ENCODE data around the gene BMI1. TPM values are rescaled to one million over a fixed set of nuclear protein-coding genes. Genes with fewer than 3 reads are reported as not detected.
"Not testable (repeated sequence)": the region's sequence is repeated elsewhere in the genome, so short reads cannot be mapped to it uniquely, and the experiment has no call there.

BMI1 gene
- total RNA-seq, 1 experiment from 2014 or later: 17.6 TPM

DNA sequence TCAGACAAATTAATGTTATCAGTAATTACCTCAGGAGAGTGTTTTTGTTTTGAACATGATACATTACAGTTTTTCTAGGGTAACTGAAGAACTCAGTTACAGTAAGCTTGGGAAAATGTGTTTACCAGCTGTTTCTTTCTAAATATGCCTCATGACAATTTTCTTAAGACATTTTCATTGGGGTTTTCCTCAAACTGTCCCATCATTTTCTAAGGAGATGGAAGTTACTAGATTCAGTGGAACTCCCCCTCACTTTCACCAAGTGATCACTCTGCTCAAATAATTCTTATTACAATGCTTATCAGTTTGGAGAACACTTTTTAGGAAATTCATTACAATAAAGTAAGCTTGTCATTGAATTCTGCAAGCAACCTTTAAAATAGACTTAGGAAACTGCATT is 18.0 kb downstream of the BMI1 start:
- no peak for DNase-seq (ENCODE audit: low spot score)

- DNase-seq (ENCODE audit: low spot score): no peak
Observed at GRCh38 chr10:22339761-22340328, 18.9 kb downstream of the BMI1 start.

DNA sequence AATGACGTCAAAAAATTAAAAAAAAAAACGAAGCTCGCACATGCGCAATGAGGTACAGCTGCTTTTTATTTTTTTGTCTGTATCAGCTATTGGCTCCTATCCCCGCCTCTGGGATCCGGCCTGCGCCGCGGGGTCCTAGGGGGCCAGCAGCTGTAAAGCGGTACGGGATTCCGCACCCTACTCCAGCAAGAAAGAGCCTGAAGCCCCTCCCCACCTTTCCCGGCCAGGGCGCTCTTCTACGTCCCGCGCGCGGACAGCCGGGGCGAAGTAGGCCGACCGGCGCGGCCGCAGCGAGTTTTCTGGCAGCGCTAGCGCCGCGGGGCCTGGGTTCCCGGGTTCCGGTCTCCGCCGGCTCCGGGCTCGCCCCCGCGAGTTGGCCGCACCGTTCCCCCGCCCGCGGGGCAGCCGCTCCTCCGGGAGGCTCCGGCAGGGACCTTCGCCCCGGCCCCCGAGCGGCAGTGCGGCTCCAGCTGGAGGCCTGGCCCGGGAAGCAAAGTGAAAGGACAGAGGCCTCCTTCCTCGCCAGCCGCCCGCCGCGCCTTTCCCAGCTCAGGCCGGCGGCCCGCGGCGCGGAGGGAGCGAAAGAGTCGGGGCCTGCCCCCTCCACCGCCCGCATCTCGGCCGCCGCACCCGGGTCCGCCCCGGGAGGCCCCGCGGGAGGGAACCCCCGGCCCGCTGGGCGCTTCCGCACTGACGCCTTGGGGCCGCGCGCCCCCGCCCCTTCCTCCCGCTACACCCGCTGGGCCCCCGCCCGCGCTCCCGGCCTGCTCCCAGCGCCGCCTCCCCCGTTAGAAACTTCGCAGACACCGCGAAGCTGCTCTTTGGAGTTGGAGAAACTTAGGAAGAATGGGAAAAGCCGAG is 19.7 kb downstream of the BMI1 start:
- peak; percentile 79 for DNase-seq (ENCODE audit: low spot score)

DNA sequence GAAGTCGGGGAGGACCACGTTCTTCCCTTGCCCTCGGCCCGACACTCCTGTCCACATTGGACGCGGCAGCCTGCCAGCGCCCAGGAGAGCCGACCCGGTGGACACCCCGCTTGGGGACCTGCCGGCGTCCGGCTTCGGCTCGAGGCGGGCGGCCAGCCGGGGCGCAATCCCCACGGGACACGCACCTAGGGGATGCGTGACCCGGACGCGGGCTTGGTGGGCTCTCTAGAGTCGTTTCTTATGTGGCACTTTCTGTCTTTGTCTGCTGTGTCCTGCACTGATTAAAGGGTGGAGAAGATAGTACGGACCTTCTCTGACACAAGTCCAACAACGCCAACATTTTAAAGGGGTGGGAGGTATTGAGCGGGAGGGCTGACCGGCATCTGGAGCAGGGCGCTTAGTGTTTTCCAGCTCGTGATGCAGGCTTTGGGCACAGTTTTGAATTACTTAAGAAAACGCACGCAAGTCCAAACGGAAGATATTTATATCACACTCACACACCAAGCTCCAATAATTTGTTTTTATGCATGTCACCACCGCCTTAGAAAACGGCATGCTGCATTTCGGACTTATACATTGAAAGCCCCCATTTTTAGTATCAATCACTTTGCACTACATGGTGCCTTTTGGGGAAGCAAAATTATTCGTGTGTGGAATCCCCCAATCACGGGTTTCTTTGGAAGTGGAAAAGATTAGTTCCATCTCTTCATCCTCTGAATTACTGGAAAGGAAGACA is 20.5 kb downstream of the BMI1 start:
- DNase-seq (ENCODE audit: low spot score): peak; percentile 27

GRCh38 chr10:22341926-22342196 is 21.0 kb downstream of the BMI1 start:
- no peak for DNase-seq (ENCODE audit: low spot score)

DNA sequence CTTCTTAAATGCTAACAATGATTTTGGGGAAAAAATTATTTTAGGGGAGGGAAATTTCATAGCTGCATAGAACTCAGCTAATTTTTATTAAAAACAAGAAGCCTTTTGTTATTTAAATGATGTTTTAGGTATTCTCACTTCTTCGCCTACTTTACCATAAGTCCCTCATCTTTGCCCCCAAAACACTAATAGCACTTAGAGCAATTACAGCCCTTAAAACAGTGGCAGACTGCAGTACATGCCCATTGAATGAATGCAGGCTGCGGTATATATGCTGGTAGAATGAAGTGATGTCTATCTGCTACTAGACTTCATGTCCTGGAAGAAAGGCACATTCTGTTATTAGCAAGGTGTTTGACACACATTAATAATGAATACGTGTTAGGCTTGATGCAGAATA is 21.5 kb downstream of the BMI1 start:
- no peak for DNase-seq (ENCODE audit: low spot score)

- DNase-seq (ENCODE audit: low spot score): no peak
Observed at GRCh38 chr10:22343731-22344130, 22.8 kb downstream of the BMI1 start.

DNA sequence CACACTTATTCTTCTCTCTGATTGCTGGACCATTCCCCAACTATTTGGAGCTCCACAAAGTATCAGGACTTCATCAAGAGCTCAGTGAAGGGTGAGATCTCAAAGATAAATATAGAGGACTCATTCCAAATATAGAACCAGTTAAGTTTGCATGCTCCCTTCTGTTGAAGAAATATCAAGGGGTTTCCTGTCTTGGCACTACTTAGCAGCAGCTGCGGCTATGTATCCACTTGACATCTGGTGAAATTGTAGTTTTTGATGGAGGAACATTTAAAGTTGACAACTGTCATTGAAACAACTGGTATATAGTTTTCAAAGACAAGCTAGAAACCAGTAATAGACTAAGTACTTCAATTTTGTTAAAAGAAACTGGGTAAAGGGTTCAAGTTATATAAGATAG is 23.4 kb downstream of the BMI1 start:
- no peak for DNase-seq (ENCODE audit: low spot score)

DNA sequence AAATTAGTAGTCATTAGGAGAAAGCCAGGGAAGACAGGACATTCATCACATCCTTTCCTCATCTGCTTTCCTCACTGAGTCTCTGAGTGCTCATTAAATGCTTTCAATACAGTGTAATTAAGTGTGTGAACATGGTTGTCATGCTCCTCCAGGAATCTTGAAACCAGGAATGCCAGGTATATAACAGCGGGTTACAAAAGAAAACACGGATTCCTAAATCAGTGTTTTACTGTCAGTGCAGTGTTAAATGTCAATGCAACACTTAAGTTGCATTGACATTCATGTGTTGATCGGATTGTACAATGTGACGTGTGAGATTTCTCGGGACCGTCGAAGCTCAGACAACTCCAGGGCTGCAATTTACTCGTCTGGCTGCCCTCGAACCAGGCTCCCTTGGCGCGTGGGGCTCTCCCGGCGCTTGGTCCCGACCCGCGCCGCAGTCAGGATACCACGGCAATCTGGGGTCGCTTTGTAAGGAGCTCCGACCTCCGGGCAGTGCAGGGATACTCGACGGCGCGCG is 23.9 kb downstream of the BMI1 start:
- no peak for DNase-seq (ENCODE audit: low spot score)

- DNase-seq (ENCODE audit: low spot score): no peak
Observed at GRCh38 chr10:22345301-22346095, 24.6 kb downstream of the BMI1 start, which contains the start of gene SPAG6. Gene SPAG6, plus strand, starts transcription at chr10:22345496. Its CDS starts 116 bp downstream, at chr10:22345612.

DNA sequence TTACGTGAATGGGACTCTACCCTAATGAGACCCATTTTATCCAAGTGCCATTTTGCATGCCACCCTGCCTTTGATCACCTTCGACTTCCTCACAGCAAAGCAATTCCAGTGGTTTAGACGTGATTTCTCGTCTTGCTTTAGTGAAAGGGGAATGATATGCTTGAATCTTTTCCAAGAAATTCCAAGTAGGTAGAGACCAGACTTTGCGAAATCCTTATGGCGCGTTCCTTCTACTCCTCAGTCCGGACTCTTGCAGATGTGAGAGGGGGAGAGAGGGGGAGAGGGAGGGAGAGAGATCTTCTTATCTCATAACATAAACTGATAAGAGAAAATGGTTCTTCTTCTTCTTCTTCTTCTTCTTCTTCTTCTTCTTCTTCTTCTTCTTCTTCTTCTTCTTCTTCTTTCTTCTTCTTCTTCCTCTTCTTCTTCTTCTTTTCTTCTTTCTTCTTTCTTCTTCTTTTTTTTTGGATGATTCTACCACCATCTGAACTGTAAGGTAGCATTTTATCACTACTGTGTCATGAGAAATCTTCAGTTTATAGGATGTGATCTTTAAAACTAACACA is 25.3 kb downstream of the BMI1 start:
- DNase-seq (ENCODE audit: low spot score): no peak

DNA sequence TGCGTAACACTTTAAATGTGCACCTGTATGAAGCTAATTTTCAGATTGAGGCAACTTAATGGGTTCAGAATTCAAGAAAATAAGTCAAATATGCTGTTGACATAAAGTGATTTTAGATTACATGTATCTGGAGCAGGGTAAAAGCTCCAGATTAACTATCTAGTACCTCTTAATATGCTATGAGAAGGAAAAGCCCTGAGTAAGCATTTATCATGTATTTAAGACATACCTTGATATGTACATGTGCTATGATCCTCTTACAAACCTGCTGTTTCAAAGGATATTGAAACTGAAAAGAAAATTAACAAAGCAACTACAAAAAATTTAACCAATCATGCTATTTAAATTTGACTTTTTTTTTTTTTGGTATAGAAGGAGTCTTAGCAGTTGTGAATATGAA is 28.9 kb downstream of the BMI1 start:
- DNase-seq (ENCODE audit: low spot score): no peak

- no peak for DNase-seq (ENCODE audit: low spot score)
Observed at GRCh38 chr10:22351131-22351703, 30.3 kb downstream of the BMI1 start.

DNA sequence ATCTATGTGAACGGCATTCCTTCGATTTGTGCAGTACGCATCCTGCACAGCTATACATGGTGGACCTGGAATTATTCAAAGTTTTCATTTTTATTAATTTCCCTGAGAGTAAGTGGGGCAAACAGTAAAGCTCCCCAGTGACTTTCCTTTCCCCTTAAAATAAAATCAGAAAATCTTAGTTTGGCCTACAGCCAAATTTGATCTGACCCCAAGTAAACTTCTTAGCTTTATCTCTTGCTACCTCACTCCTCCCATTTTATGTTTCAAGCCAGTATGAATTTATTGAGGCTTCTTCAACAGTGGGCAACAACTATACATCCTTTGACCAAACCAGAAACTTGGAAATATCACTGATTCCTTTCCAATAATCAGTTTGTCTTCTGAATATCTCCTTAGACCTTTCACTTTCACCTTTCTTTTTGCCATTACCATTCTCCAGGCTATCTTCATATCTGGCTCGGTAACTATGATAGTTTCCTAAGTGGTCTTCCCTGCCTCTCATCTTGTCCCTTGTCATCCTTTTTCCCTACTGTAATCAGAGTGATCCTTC is 35.5 kb downstream of the BMI1 start:
- DNase-seq (ENCODE audit: low spot score): no peak

DNA sequence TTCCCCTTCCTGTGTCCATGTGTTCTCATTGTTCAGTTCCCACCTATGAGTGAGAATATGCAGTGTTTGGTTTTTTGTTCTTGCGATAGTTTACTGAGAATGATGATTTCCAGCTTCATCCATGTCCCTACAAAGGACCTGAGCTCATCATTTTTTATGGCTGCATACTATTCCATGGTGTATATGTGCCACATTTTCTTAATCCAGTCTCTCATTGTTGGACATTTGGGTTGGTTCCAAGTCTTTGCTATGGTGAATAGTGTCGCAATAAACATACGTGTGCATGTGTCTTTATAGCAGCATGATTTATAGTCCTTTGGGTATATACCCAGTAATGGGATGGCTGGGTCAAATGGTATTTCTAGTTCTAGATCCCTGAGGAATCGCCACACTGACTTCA is 36.9 kb downstream of the BMI1 start:
- DNase-seq (ENCODE audit: low spot score): not testable (repeated sequence)

DNA sequence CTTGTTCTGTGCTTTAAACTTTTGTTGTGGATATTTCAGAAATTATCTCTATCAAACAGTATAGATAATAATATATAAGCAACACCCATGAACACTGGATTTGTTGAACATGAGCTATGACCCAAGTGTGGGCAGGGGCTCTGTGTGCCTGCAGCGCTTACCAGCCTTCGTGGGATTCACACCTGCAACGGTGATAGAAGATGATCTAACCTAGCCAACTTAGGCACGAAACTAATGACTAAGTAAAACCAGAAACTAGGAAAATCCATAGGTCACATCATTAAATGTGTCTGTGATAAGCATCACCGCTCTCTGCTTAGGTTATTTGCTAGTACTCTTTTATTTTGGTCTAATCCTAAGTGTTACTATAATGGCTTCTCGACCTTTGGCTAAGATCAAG is 42.4 kb downstream of the BMI1 start:
- DNase-seq (ENCODE audit: low spot score): no peak

- no peak for DNase-seq (ENCODE audit: low spot score)
Observed at GRCh38 chr10:22364407-22365140, 43.7 kb downstream of the BMI1 start.

GRCh38 chr10:22365233-22365632 is 44.3 kb downstream of the BMI1 start:
- DNase-seq (ENCODE audit: low spot score): no peak

- no peak for DNase-seq (ENCODE audit: low spot score)
Observed at GRCh38 chr10:22365644-22366434, 44.9 kb downstream of the BMI1 start.
